SU-DHL-6 (cell line): ENCODE results near the gene TBC1D8.

ENCODE experiments used
- CTCF ChIP-seq: fragments of 200-600 bp; sonication (generic); IDR thresholded peaks from one replicate; pipeline ENCODE4 v1.5.1; 2017; ENCODE audit warnings: antibody characterized with exemption, mild to moderate bottlenecking, low read length, moderate library complexity; ENCODE audit not compliant: insufficient read depth, poor library complexity, severe bottlenecking
- EZH2phosphoT487 ChIP-seq: fragments of 200-600 bp; sonication (generic), shearing (Covaris generic); conservative IDR thresholded peaks from 2 replicates; pipeline ENCODE4 v1.6.1; 2018; ENCODE audit warnings: mild to moderate bottlenecking, antibody characterized with exemption, low read length, moderate library complexity, mixed read lengths

- TF ChIP-seq CTCF (no peak), EZH2phosphoT487 (no peak)
These were observed 113.9 kb downstream of the TBC1D8 start for GRCh38 chr2:101037161-101037755.
